Activated CD8-positive, alpha-beta memory T cell treated with anti-CD3 and anti-CD28 coated beads, Interleukin-2, amount 10 ng/mL, durations not matched to agents 7 days and 5 days (primary cell): Measurements from ENCODE around the gene BPIFA2. TPM values are rescaled to one million over a fixed set of nuclear protein-coding genes. Genes with fewer than 3 reads are reported as not detected.

ENCODE experiments used
- ATAC-seq: fragments of 150-1000 bp; cut with Tn5 transposase; one replicate; pipeline ENCODE4 v1.10.0; 2021; ENCODE audit warnings: moderate library complexity
- CTCF ChIA-PET: fragments of 350-600 bp; sonication (Branson Sonifier 250); formaldehyde crosslinking; loops from one replicate; lab custom pipeline; 2021; ENCODE audit warnings: antibody characterized with exemption; lab: Charles Lee
- DNase-seq: peaks from one replicate; pipeline ENCODE4 v3.0.0-alpha.2; 2020
- H3K27ac Mint-ChIP-seq: one replicate; pipeline ENCODE4 v1.8.0; 2021; ENCODE audit warnings: mild to moderate bottlenecking, mixed read lengths
- H3K27me3 Mint-ChIP-seq: one replicate; pipeline ENCODE4 v1.8.0; 2021; ENCODE audit warnings: mixed read lengths
- H3K36me3 Mint-ChIP-seq: one replicate; pipeline ENCODE4 v1.8.0; 2021; ENCODE audit warnings: mild to moderate bottlenecking, mixed read lengths
- H3K4me1 Mint-ChIP-seq: one replicate; pipeline ENCODE4 v1.8.0; 2021; ENCODE audit warnings: mixed read lengths
- H3K4me3 Mint-ChIP-seq: one replicate; pipeline ENCODE4 v1.8.0; 2021; ENCODE audit warnings: mild to moderate bottlenecking, moderate library complexity, mixed read lengths
- H3K9me3 Mint-ChIP-seq: one replicate; pipeline ENCODE4 v1.8.0; 2022; ENCODE audit warnings: low read depth, mixed read lengths
- total RNA-seq, 2 experiments: library from RNA; stranded (reverse); gene quantifications; one replicate each; pipeline ENCODE4 v1.2.3, GENCODE V29; 2021

The BPIFA2 gene
- total RNA-seq, 2 experiments from 2014 or later, result not detected

GRCh38 chr20:33188421-33188820 is 20.5 kb downstream of the BPIFA2 start:
- ATAC-seq (no peak), DNase-seq (no peak)
- H3K36me3 Mint-ChIP-seq, result no peaks in the 10 kb centered on the region
- H3K27me3 Mint-ChIP-seq, result peaks cover 6% of the 10 kb centered on the region
- no peaks in the 10 kb centered on the region for H3K9me3 Mint-ChIP-seq
- H3K4me1 Mint-ChIP-seq, result no peaks in the 10 kb centered on the region
- H3K27ac Mint-ChIP-seq, result no peak overlapping the region
- CTCF ChIA-PET, result no interaction called here
- no peak overlapping the region for H3K4me3 Mint-ChIP-seq

- CTCF ChIA-PET, result no interaction called here
- no peak for DNase-seq
- Mint-ChIP-seq H3K4me3 (no peak overlapping the region), H3K4me1 (no peaks in the 10 kb centered on the region), H3K27me3 (peaks cover 11% of the 10 kb centered on the region), H3K27ac (no peak overlapping the region), H3K36me3 (no peaks in the 10 kb centered on the region), H3K9me3 (no peaks in the 10 kb centered on the region)
- no peak for ATAC-seq
Observed at GRCh38 chr20:33191484-33191883, 23.5 kb downstream of the BPIFA2 start.

- Mint-ChIP-seq H3K4me3 (no peak overlapping the region), H3K9me3 (no peaks in the 10 kb centered on the region), H3K36me3 (no peaks in the 10 kb centered on the region), H3K4me1 (no peaks in the 10 kb centered on the region), H3K27ac (no peak overlapping the region), H3K27me3 (peaks cover 11% of the 10 kb centered on the region)
- CTCF ChIA-PET, result no interaction called here
- DNase-seq, result no peak
- no peak for ATAC-seq
Observed at GRCh38 chr20:33191955-33192354, 24.0 kb downstream of the BPIFA2 start.

GRCh38 chr20:33192912-33193501 is 25.0 kb downstream of the BPIFA2 start:
- DNase-seq (no peak), ATAC-seq (no peak)
- H3K4me3 Mint-ChIP-seq, result no peak overlapping the region
- CTCF ChIA-PET, result no interaction called here
- H3K9me3 Mint-ChIP-seq, result no peaks in the 10 kb centered on the region
- no peaks in the 10 kb centered on the region for H3K36me3 Mint-ChIP-seq
- no peak overlapping the region for H3K27ac Mint-ChIP-seq
- peaks cover 13% of the 10 kb centered on the region for H3K27me3 Mint-ChIP-seq
- no peaks in the 10 kb centered on the region for H3K4me1 Mint-ChIP-seq

- Mint-ChIP-seq H3K27ac (no peak overlapping the region), H3K27me3 (peaks cover 31% of the 10 kb centered on the region), H3K4me1 (no peaks in the 10 kb centered on the region), H3K36me3 (no peaks in the 10 kb centered on the region), H3K4me3 (no peak overlapping the region), H3K9me3 (no peaks in the 10 kb centered on the region)
- CTCF ChIA-PET, result no interaction called here
- DNase-seq, result no peak
- no peak for ATAC-seq
Observed at GRCh38 chr20:33199026-33199425, 31.1 kb downstream of the BPIFA2 start.

- Mint-ChIP-seq H3K9me3 (no peaks in the 10 kb centered on the region), H3K27me3 (peaks cover 36% of the 10 kb centered on the region), H3K4me3 (no peak overlapping the region), H3K36me3 (no peaks in the 10 kb centered on the region), H3K27ac (no peak overlapping the region), H3K4me1 (no peaks in the 10 kb centered on the region)
- CTCF ChIA-PET, result no interaction called here
- no peak for ATAC-seq
- no peak for DNase-seq
Observed at GRCh38 chr20:33202451-33202850, 34.5 kb downstream of the BPIFA2 start.

- no peak for ATAC-seq
- Mint-ChIP-seq H3K4me3 (no peak overlapping the region), H3K9me3 (no peaks in the 10 kb centered on the region), H3K4me1 (no peaks in the 10 kb centered on the region), H3K36me3 (no peaks in the 10 kb centered on the region), H3K27ac (no peak overlapping the region), H3K27me3 (peaks cover 40% of the 10 kb centered on the region)
- CTCF ChIA-PET, result no interaction called here
- no peak for DNase-seq
Observed at GRCh38 chr20:33203444-33203843, 35.5 kb downstream of the BPIFA2 start.

GRCh38 chr20:33209789-33210188 is 41.8 kb downstream of the BPIFA2 start:
- DNase-seq, result peak; percentile 66
- Mint-ChIP-seq H3K27ac (no peak overlapping the region), H3K27me3 (peaks cover 48% of the 10 kb centered on the region), H3K4me1 (peaks cover 3% of the 10 kb centered on the region), H3K36me3 (no peaks in the 10 kb centered on the region), H3K4me3 (no peak overlapping the region), H3K9me3 (no peaks in the 10 kb centered on the region)
- CTCF ChIA-PET, result no interaction called here
- peak; percentile 33 for ATAC-seq

- Mint-ChIP-seq H3K36me3 (no peaks in the 10 kb centered on the region), H3K27ac (no peak overlapping the region), H3K27me3 (peaks cover 51% of the 10 kb centered on the region), H3K4me1 (peaks cover 3% of the 10 kb centered on the region), H3K9me3 (no peaks in the 10 kb centered on the region), H3K4me3 (no peak overlapping the region)
- CTCF ChIA-PET, result no interaction called here
- DNase-seq (no peak), ATAC-seq (no peak)
Observed at GRCh38 chr20:33210371-33210770, 42.4 kb downstream of the BPIFA2 start.

- Mint-ChIP-seq H3K27ac (no peak overlapping the region), H3K9me3 (no peaks in the 10 kb centered on the region), H3K27me3 (peaks cover 53% of the 10 kb centered on the region), H3K4me1 (peaks cover 3% of the 10 kb centered on the region), H3K36me3 (no peaks in the 10 kb centered on the region), H3K4me3 (no peak overlapping the region)
- ATAC-seq, result no peak
- CTCF ChIA-PET, result interaction anchor here (0.6 to 1.2 kb wide), 4 partner anchors 17 to 539 kb away, joined by 3 to 5 read pairs (median 3); partner anchors contain the start of gene C20orf203
- DNase-seq, result peak; percentile 52
Observed at GRCh38 chr20:33211817-33212424, 44.0 kb downstream of the BPIFA2 start.

- no peaks in the 10 kb centered on the region for H3K9me3 Mint-ChIP-seq
- H3K27me3 Mint-ChIP-seq, result peaks cover 33% of the 10 kb centered on the region
- DNase-seq (no peak), ATAC-seq (no peak)
- CTCF ChIA-PET, result no interaction called here
- H3K36me3 Mint-ChIP-seq, result no peaks in the 10 kb centered on the region
- H3K27ac Mint-ChIP-seq, result no peak within 1 kb of the TSS
- H3K4me3 Mint-ChIP-seq, result no peak within 1 kb of the TSS
- no peaks in the 10 kb centered on the region for H3K4me1 Mint-ChIP-seq
Observed at GRCh38 chr20:33217052-33217451, 49.1 kb downstream of the BPIFA2 start, which contains the start of gene BPIFA3. TSS of gene BPIFA3 (plus strand) at chr20:33217352. CDS start at chr20:33217537, 185 bp downstream.

GRCh38 chr20:33224399-33224798 is 56.4 kb downstream of the BPIFA2 start:
- Mint-ChIP-seq H3K4me3 (no peak overlapping the region), H3K27me3 (peaks cover 11% of the 10 kb centered on the region), H3K9me3 (no peaks in the 10 kb centered on the region), H3K27ac (no peak overlapping the region), H3K36me3 (no peaks in the 10 kb centered on the region), H3K4me1 (no peaks in the 10 kb centered on the region)
- DNase-seq, result no peak
- no peak for ATAC-seq
- CTCF ChIA-PET, result no interaction called here

- Mint-ChIP-seq H3K36me3 (no peaks in the 10 kb centered on the region), H3K9me3 (no peaks in the 10 kb centered on the region), H3K4me1 (peaks cover 32% of the 10 kb centered on the region), H3K27ac (peak overlapping the region; percentile 82), H3K4me3 (no peak overlapping the region), H3K27me3 (peaks cover 18% of the 10 kb centered on the region)
- CTCF ChIA-PET, result no interaction called here
- ATAC-seq (peak; percentile 86), DNase-seq (peak; percentile 81)
Observed at GRCh38 chr20:33229843-33230242, 61.9 kb downstream of the BPIFA2 start.
